ENCODE data around the gene FBXO11.

- no peak for TF ChIP-seq PATZ1 (tag by site-specific recombination; IDR thresholded peaks at IDR 0.05)
- TF ChIP-seq CTCF (tag by site-specific recombination; IDR thresholded peaks at IDR 0.05) = no peak
- TF ChIP-seq ZNF473 (tag by site-specific recombination; IDR thresholded peaks at IDR 0.05) = no peak
- TF ChIP-seq ZBTB21 (tag by site-specific recombination; IDR thresholded peaks at IDR 0.05) = no peak
Observed at GRCh38 chr2:47801118-47801517, 105.2 kb downstream of the FBXO11 start.
